PC-3 (cell line): ENCODE results near the gene COL27A1. TPM values are rescaled to one million over a fixed set of nuclear protein-coding genes. Genes with fewer than 3 reads are reported as not detected.
A peak's percentile ranks its signal among the peaks of the same experiment; 100 is the strongest.

Experiments used
- ATAC-seq: fragments of 200-7000 bp; cut with Tn5 transposase; 2 replicates; pipeline ENCODE4 v1.9.1; 2020; ENCODE audit warnings: mild to moderate bottlenecking, moderate library complexity
- BruUV-seq: library from RNA; stranded (reverse); fragments of 400-500 nt; replicated peaks from 2 replicates; lab custom pipeline; 2021; lab: Mats Ljungman, UMichigan
- CTCF ChIA-PET: fragments of 300-600 bp; sonication (Branson Sonifier 250); formaldehyde crosslinking; loops from one replicate; lab custom pipeline; 2022; ENCODE audit warnings: antibody characterized with exemption; lab: Charles Lee
- POLR2A ChIA-PET: fragments of 300-600 bp; sonication (Branson Sonifier 250); formaldehyde crosslinking; loops from one replicate; lab custom pipeline; 2022; ENCODE audit warnings: antibody characterized with exemption; ENCODE audit not compliant: unreplicated experiment; lab: Charles Lee
- DNase-seq: peaks from one replicate; pipeline ENCODE4 v3.0.0-alpha.2; 2015
- H2AFZ ChIP-seq: fragments of 300-600 bp; sonication (generic); 2 replicates; pipeline ENCODE4 v1.6.0; 2016; ENCODE audit warnings: antibody characterized with exemption, low read length
- H3F3A ChIP-seq: fragments of 300-600 bp; sonication (generic); one replicate; pipeline ENCODE4 v1.6.0; 2017; ENCODE audit warnings: antibody characterized with exemption, low read length, control low read depth, mild to moderate bottlenecking; ENCODE audit not compliant: unreplicated experiment
- H3K27ac ChIP-seq: fragments of 300-600 bp; sonication (generic); 2 replicates; pipeline ENCODE4 v1.5.1; 2016; ENCODE audit warnings: mild to moderate bottlenecking, low read length
- H3K27me3 ChIP-seq: fragments of 300-600 bp; sonication (generic); 2 replicates; pipeline ENCODE4 v1.6.1; 2016; ENCODE audit warnings: low read length, mixed read lengths
- H3K36me3 ChIP-seq: fragments of 300-600 bp; sonication (generic); 2 replicates; pipeline ENCODE4 v1.6.1; 2016; ENCODE audit warnings: low read depth, mixed run types, low read length, mixed read lengths
- H3K4me1 ChIP-seq: fragments of 300-600 bp; sonication (generic); 2 replicates; pipeline ENCODE4 v1.5.1; 2016; ENCODE audit warnings: low read length; ENCODE audit not compliant: insufficient read depth
- H3K4me2 ChIP-seq: fragments of 300-600 bp; sonication (generic); 2 replicates; pipeline ENCODE4 v1.6.0; 2016; ENCODE audit warnings: low read length
- H3K4me3 ChIP-seq: fragments of 300-600 bp; sonication (generic); 2 replicates; pipeline ENCODE4 v1.5.1; 2016; ENCODE audit warnings: mild to moderate bottlenecking, low read length, mixed read lengths
- H3K79me2 ChIP-seq: fragments of 300-600 bp; sonication (generic); 2 replicates; pipeline ENCODE4 v1.6.1; 2017; ENCODE audit warnings: low read length, mixed read lengths
- H3K9ac ChIP-seq: fragments of 300-600 bp; sonication (generic); 2 replicates; pipeline ENCODE4 v1.6.0; 2016; ENCODE audit warnings: mild to moderate bottlenecking, low read length
- H3K9me2 ChIP-seq: fragments of 300-600 bp; sonication (generic); replicated peaks from 2 replicates; pipeline ENCODE4 v1.6.1; 2016; ENCODE audit warnings: mixed run types, low read length, mixed read lengths
- H3K9me3 ChIP-seq: fragments of 300-600 bp; sonication (generic); 2 replicates; pipeline ENCODE4 v1.6.1; 2016; ENCODE audit warnings: low read length, mixed read lengths
- H4K20me1 ChIP-seq: fragments of 300-600 bp; sonication (generic); 2 replicates; pipeline ENCODE4 v1.6.1; 2016; ENCODE audit warnings: low read length, mixed read lengths
- CTCF ChIP-seq: fragments of 300-600 bp; sonication (generic); conservative IDR thresholded peaks from 2 replicates; pipeline ENCODE4 v1.5.1; 2017; ENCODE audit warnings: antibody characterized with exemption, low read depth, mild to moderate bottlenecking, low read length
- EZH2 ChIP-seq: fragments of 300-600 bp; sonication (generic); IDR thresholded peaks from one replicate; pipeline ENCODE4 v1.6.1; 2017; ENCODE audit warnings: antibody characterized with exemption, mild to moderate bottlenecking, low read length; ENCODE audit not compliant: unreplicated experiment
- EZH2phosphoT487 ChIP-seq: fragments of 300-600 bp; sonication (generic); IDR thresholded peaks from 2 replicates; pipeline ENCODE4 v1.6.1; 2018; ENCODE audit warnings: mild to moderate bottlenecking, antibody characterized with exemption, low read length, borderline replicate concordance
- intact Hi-C: fragments of 100-400 bp; cut with micrococcal nuclease; formaldehyde crosslinking; loops from 2 replicates; pipeline ENCODE4 v1.9.0; 2023
- total RNA-seq: library from RNA; depleted of rRNA; stranded (reverse); fragments of >200 nt; gene quantifications from 2 replicates; pipeline ENCODE4 v1.2.3, GENCODE V29; 2014

Gene COL27A1
- total RNA-seq, 1 experiment from 2014 or later: 4.3 TPM

GRCh38 chr9:114288193-114289091 is 133.1 kb downstream of the COL27A1 start:
- Histone ChIP-seq H3K36me3 (no peaks in the 10 kb centered on the region), H3K4me3 (no peak overlapping the region), H3K9me2 (no peaks in the 10 kb centered on the region), H3F3A (no peaks in the 10 kb centered on the region), H3K27me3 (no peaks in the 10 kb centered on the region), H3K4me1 (peaks cover 9% of the 10 kb centered on the region), H3K27ac (no peak overlapping the region), H4K20me1 (no peaks in the 10 kb centered on the region), H2AFZ (no peak overlapping the region), H3K79me2 (no peaks in the 10 kb centered on the region), H3K9me3 (no peaks in the 10 kb centered on the region), H3K4me2 (no peak overlapping the region), H3K9ac (no peak overlapping the region)
- CTCF ChIA-PET: no interaction called here
- intact Hi-C loops: no loop called here
- no peak for ATAC-seq
- TF ChIP-seq EZH2phosphoT487 (no peak), EZH2 (no peak), CTCF (no peak)
- BruUV-seq: no TSS peak
- peak; percentile 23 for DNase-seq
- POLR2A ChIA-PET: no interaction called here

- no peaks in the 10 kb centered on the region for H3K79me2 ChIP-seq
- intact Hi-C loops: no loop called here
- H3K36me3 ChIP-seq: no peaks in the 10 kb centered on the region
- no peak overlapping the region for H2AFZ ChIP-seq
- ChIA-PET CTCF (no interaction called here), POLR2A (no interaction called here)
- TF ChIP-seq CTCF (no peak), EZH2 (no peak), EZH2phosphoT487 (no peak)
- ATAC-seq (no peak), DNase-seq (no peak)
- H3K9ac ChIP-seq: no peak overlapping the region
- H4K20me1 ChIP-seq: no peaks in the 10 kb centered on the region
- no peak overlapping the region for H3K4me2 ChIP-seq
- H3K27me3 ChIP-seq: no peaks in the 10 kb centered on the region
- H3K4me3 ChIP-seq: no peak overlapping the region
- H3K9me3 ChIP-seq: no peaks in the 10 kb centered on the region
- H3F3A ChIP-seq: no peaks in the 10 kb centered on the region
- no peaks in the 10 kb centered on the region for H3K9me2 ChIP-seq
- H3K4me1 ChIP-seq: peaks cover 9% of the 10 kb centered on the region
- BruUV-seq: no TSS peak
- H3K27ac ChIP-seq: no peak overlapping the region
These were observed 133.8 kb downstream of the COL27A1 start for GRCh38 chr9:114289106-114289505.
